Panc1 (cell line): ENCODE measurements around the gene DGLUCY.

ENCODE experiments used
- CTCF ChIP-seq: fragments of 450-650 bp; IDR thresholded peaks from 2 replicates; pipeline ENCODE4 v1.5.1; 2017; ENCODE audit warnings: mild to moderate bottlenecking
- POLR2AphosphoS5 ChIP-seq: IDR thresholded peaks from 2 replicates; pipeline ENCODE4 v1.6.1; 2012; ENCODE audit warnings: mild to moderate bottlenecking, low read depth, low read length, moderate library complexity
- REST ChIP-seq, 2 experiments: IDR thresholded peaks; 2 replicates each; pipeline ENCODE4 v1.6.1; 2011 to 2012; ENCODE audit warnings: low read depth in 2 of 2, control low read depth in 1 of 2, low read length in 1 of 2, mild to moderate bottlenecking in 1 of 2, moderate library complexity in 1 of 2; ENCODE audit not compliant: insufficient read depth in 1 of 2
- TCF7L2 ChIP-seq: IDR thresholded peaks from 2 replicates; pipeline ENCODE4 v1.6.1; 2011; ENCODE audit warnings: mild to moderate bottlenecking, low read depth, low read length, inconsistent platforms

GRCh38 chr14:91219517-91220389, 105.9 kb downstream of the DGLUCY start:
- TF ChIP-seq CTCF (no peak), POLR2AphosphoS5 (no peak), TCF7L2 (no peak), REST (IDR thresholded peaks at IDR 0.05; ENCODE audit: insufficient read depth in 1 of 2, low read depth in 2 of 2, low read length in 1 of 2) (no peak)
